HG03558 (cell line): Measurements from ENCODE around the gene SEZ6.

Experiments used
- ATAC-seq: cut with Tn5 transposase; IDR thresholded peaks from one replicate; pipeline ENCODE4 v1.9.1; 2021; ENCODE audit warnings: moderate number of reproducible peaks; ENCODE audit not compliant: unreplicated experiment; ENCODE audit errors: extremely low read depth

The SEZ6 gene

GRCh38 chr17:28983286-28984230, 22.3 kb downstream of the SEZ6 start:
- ATAC-seq, result no peak

DNA sequence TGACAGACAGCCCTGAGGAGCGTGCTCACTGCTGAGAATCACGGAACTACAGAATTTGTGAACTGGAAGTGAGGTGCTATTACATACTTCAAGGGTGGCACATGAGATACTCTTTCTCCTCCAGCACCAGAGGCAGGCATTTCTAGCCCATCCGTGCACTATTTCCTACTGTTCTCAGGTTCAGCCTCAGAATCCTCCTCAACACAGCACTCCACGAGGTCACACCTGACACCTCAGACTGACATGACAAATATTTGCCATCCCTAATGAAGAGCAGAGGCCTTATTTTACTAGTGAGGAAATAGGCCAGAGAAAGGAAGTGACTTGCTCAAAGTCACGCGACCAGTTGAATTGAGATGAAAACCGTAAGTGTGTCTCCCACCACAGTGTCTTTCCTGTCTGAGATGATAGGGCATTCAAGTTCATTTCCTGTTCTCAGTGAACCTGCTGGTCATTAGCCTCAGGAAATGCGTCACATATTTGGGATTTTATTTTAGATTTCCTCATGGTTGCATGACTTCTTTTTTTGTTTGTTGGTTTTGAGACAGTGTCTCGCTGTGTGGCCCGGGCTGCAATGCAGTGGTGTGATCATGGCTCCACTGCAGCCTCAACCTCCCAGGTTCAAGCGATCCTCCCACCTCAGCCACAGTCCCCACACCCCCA, 23.6 kb downstream of the SEZ6 start:
- ATAC-seq, result no peak

GRCh38 chr17:28978356-28978964, 27.4 kb downstream of the SEZ6 start:
- no peak for ATAC-seq

DNA sequence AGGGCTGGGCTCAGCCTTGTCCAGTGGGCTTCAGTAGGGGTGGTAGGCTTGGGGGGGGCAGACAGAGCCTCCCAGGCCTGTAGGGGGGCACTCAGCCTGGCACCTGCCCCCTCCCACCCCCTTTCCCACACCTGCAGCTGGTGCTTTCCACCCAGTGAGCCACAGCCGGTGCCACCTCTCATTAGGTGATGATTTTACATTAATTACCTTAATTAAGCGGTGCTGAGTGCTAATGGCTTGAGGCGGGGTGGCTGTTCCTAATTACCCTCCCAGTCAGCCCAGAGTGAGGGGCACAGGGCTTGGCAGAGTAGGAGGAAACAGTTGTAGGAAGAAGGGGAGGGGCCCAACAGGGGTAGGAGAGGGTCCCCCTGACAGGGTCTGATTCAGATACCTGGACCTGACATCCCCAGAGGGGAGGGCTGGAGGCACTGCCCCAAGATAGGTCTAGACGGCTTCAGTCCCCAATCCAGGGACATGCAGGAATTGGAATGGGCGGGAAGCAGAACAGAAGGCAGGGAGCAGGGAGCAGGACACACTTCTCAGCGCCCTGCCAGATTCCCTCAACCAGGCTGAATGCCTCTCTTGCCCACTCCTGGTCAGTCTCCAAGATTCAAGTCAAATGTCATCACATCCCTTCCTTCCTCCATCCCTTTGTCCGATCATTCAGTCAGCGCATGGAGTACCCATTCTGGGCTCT, 28.0 kb downstream of the SEZ6 start:
- ATAC-seq, result no peak

- no peak for ATAC-seq
These were observed 30.2 kb downstream of the SEZ6 start for GRCh38 chr17:28975646-28976045.

DNA sequence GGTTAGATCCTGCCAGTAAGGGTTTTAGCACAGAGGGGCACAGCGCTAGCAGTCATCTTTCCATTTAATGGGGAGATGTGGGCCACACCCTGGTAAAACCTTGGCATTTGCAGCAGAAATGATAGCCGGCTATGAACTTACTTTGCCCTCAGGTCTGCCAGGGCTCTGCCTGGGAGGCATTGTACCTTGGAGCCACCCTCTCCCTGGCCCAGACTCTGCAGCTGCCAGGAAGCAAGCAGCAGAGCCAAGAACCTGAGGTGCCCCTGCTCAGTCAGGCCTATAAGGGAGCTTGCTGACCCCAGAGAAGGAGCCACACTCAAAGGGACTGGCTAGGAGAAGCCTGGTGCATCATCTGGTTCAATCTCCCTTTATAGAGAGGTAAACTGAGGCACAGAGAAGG, 30.8 kb downstream of the SEZ6 start:
- no peak for ATAC-seq

DNA sequence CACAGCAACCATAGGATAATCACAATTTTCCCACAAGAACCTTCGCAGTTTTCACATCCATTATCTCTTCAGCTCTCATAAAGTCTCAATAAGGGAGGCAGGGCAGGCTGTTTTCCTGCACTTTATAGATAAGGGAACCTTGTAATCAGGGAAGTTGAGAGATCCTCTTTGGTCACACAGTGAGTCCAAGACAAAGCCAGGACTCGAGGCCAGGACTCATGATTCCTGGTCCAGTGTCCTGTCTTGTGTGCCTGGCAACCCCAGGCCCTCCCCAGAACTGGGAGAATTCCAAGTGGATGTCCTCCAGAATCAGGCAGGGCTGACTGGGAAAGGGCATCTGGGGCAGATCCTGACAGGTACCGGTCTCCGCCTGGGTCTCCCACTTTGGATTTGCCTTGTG, 31.4 kb downstream of the SEZ6 start:
- no peak for ATAC-seq

GRCh38 chr17:28973425-28973824, 32.4 kb downstream of the SEZ6 start:
- no peak for ATAC-seq

DNA sequence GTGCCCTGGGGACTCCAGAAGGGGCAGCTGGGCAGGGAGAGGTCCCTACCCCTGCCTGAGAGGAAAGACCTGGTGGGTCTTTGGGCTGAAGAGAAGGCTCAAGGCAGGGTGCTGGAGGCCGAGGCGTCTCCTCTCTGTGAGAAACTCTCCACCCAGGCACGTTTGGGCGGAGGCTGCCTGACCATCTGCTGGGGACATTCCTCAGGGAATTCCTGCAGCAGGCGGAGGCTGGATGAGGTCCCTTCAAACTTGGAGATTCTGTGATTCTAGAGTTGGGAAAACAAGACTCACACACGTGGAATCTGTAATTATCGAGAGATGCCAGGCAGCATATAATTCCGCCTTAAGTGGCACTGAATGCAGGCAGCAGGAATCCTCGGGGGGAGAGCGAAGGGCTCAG, 33.4 kb downstream of the SEZ6 start:
- no peak for ATAC-seq

GRCh38 chr17:28970879-28971278, 35.0 kb downstream of the SEZ6 start:
- no peak for ATAC-seq

DNA sequence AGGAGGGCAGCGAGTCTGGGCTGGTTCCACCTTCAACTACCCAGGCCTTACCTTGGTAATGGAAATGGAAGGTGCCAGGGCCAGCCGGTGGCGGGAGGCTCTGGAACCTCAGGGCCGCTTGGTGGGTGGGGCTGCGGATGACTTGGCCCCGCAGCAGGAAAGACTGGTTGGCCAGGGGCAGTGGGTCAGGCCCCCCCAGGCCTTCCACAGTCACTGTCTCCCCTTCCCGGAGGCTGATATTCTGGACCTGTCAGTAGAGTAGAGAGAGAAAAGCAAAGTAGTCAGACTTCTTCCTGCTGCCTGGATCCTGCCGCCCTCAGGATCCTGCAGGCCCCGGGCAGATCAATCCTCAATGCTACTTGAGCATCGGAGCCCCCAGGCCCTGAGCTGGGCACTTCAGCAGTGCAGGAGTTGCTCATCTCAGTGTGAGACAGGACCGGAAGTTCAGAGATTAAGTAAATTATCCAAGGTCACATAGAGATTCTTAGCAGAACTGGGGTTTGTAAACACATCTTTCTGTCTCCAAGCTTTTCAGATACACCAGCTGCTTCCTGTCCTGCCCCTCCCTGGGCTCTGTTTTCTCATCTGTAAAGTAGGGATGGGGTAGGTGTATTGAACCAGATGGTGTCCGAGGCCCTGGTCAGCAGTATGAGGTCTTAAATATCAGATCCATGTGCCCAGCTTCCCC, 36.0 kb downstream of the SEZ6 start:
- no peak for ATAC-seq

DNA sequence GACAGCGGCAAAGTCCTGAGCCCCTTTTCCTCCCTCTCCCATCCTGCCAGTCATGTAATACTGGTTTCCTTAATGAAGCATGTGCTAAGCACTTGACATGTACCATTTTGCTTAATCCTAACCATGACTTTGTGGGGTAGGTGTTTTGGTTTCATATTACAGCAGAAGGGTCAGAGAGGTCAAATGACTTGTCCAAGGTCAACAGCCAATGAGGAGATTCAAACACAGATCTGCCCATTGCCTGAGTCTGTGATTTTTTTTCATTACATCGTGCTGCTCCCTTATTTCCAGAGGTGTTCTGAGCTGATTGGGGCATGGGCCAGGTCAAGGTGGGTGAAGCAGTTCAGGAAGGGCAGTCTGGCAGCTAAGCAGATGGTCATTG, 36.9 kb downstream of the SEZ6 start:
- no peak for ATAC-seq

DNA sequence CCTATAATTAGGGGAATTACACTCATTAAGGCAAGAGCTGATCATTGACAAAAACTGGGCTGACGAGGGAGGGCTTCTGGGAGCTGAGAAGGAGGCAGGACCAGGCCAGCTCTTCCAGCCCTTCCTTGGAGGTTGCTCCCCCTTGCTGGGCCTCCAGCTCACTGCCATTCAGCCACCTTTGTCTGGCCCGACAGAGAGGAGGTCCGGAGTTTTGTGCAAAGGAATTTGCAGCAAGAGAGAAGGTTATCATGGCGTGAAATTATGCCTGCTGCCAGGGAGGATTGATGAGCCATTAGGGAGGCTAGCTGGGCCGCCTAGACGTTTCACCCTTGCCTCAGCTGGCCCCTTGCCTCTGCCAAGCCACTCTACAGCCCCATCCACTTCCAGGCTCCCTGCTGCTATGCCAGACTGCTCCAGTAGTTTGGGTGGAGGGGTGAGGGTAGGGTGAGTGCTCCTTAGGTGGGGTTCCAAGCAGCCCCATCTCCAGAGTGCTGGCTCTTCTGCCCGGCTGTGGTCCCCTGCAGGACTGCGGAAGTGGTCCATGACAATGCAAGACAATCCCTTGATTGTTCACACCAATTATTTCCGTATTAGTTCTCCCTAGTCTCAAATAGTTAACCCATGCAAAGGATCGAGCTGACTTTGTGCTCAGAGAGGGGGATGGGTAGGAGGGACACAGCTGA, 37.5 kb downstream of the SEZ6 start:
- ATAC-seq, result no peak

DNA sequence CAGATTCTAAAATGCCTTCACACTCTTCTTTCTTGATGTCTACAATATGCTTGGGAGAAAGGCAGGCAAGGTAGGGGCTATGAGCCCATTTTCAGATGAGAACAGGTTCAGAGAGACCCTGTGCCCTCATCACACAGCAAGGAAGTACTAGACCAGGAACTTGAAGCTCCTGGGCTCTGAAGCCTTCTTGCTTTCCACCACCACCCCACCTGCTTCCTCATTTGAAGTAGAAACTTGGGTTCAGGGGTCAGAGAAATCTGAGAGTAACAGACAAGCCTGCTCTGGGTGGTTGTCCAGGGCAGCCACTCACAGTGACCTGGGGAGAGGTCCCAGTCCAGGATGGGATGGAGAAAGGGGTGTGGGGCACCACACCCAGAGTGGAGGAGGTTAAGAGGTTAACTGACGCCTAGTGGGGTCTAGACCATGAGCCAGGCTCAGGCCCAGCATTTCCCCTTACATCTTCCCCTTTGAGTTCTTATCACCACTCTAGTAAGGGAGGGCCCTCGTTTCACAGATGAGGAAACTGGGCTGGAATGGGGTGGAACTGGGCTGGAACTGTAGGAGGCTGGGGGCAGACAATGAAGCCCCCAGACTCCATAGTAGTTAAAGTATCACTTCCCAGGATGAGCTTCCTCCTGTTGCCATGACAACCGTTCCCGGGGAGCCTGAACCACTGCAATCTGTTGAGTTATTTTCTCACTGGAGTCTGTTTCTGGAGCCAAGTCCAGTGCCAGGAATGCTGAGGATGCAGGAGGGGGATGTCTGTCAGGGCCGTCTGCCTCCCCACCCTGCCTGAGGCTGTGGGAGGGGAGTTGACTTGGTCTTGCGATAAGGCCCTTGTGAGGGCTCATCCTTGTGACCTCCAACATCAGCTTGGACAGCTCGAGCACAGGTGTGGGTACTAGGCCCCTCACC, 38.4 kb downstream of the SEZ6 start:
- ATAC-seq, result no peak

- ATAC-seq, result no peak
These were observed 42.0 kb downstream of the SEZ6 start for GRCh38 chr17:28963841-28964240.

- no peak for ATAC-seq
These were observed 42.7 kb downstream of the SEZ6 start for GRCh38 chr17:28963055-28963611.

GRCh38 chr17:28961391-28961790, 44.4 kb downstream of the SEZ6 start:
- no peak for ATAC-seq
